H7 (cell line): ENCODE results near the gene ZNF292. TPM values are rescaled to one million over a fixed set of nuclear protein-coding genes. Genes with fewer than 3 reads are reported as not detected.
"Not testable (repeated sequence)": the region's sequence is repeated elsewhere in the genome, so short reads cannot be mapped to it uniquely, and the experiment has no call there.

Source experiments
- DNase-seq: peaks from one replicate; pipeline ENCODE4 v3.0.0; 2012
- H3K27me3 ChIP-seq: 2 replicates; pipeline ENCODE4 v1.6.0; 2011; ENCODE audit warnings: mild to moderate bottlenecking, low read length; ENCODE audit not compliant: control insufficient read depth, insufficient read depth
- H3K36me3 ChIP-seq: replicated peaks from 2 replicates; pipeline ENCODE4 v1.5.1; 2011; ENCODE audit warnings: low read length; ENCODE audit not compliant: control insufficient read depth, insufficient read depth
- H3K4me3 ChIP-seq: 2 replicates; pipeline ENCODE4 v1.5.1; 2011; ENCODE audit warnings: low read depth, mild to moderate bottlenecking, control low read depth, low read length, moderate library complexity; ENCODE audit not compliant: insufficient read depth
- total RNA-seq: library from RNA; depleted of rRNA; stranded (reverse); fragments of >200 nt; shearing (Covaris generic); gene quantifications from 2 replicates; pipeline ENCODE4 v1.2.3, GENCODE V29; 2014; rRNA removed

The ZNF292 gene
- 7.6 and 12.6 TPM in 2 replicates for total RNA-seq

- peaks cover 19% of the 10 kb centered on the region for H3K27me3 ChIP-seq
- peak within 1 kb of the TSS; percentile 90 for H3K4me3 ChIP-seq
- DNase-seq, result peak; percentile 91
- no peaks in the 10 kb centered on the region for H3K36me3 ChIP-seq
These were observed at the start of gene ZNF292 for GRCh38 chr6:87154993-87155841. Gene ZNF292 (plus strand): TSS chr6:87155565. CDS start chr6:87155592, 27 bp downstream.

GRCh38 chr6:87105823-87106222 is 49.5 kb upstream of the ZNF292 start:
- H3K4me3 ChIP-seq, result no peak overlapping the region
- no peak for DNase-seq
- no peaks in the 10 kb centered on the region for H3K27me3 ChIP-seq

DNA sequence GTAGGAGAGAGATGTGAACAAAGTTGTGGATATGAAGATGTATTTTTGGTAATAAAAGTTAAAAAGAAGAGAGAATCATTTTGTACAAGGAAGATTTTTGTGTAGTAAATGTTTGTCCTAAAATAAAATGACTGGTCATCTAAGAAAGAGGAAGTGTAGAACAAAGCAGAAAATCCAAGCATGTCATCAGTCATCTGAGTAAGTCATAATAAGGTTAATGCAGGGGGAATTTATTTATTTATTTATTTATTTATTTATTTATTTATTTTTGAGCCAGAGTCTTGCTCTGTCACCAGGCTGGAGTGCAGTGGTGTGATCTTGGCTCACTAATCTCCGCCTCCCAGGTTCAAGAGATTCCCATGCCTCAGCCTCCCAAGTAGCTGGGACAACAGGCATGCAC is 44.7 kb upstream of the ZNF292 start:
- H3K27me3 ChIP-seq, result no peaks in the 10 kb centered on the region
- H3K4me3 ChIP-seq, result no peak overlapping the region
- DNase-seq, result no peak
- H3K36me3 ChIP-seq, result no peaks in the 10 kb centered on the region

More at GRCh38 chr6:87105823-87106222, 49.5 kb upstream of the ZNF292 start:
- H3K36me3 ChIP-seq, result no peaks in the 10 kb centered on the region

- Histone ChIP-seq H3K36me3 (no peaks in the 10 kb centered on the region), H3K27me3 (no peaks in the 10 kb centered on the region), H3K4me3 (no peak overlapping the region)
- no peak for DNase-seq
These were observed 39.8 kb upstream of the ZNF292 start for GRCh38 chr6:87115402-87116135.

DNA sequence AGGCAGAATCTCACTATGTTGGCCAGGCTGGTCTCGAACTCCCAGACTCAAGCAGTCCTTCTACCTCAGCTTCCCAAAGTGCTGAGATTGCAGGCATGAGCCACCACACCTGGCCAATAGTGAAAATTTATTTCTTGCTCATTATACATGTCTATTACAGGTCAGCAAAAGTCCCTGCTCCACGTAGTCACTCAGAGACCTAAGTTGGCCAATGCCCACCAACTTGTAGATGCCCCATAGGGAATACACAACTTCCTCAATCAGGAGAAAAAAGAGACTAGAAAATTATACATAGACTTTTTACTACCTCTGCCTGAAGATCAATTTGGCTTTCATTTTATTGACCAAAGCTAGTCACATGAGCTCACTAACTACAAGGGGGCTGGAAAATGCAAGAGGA is 38.4 kb upstream of the ZNF292 start:
- H3K4me3 ChIP-seq, result no peak overlapping the region
- H3K27me3 ChIP-seq, result no peaks in the 10 kb centered on the region
- no peak for DNase-seq
- H3K36me3 ChIP-seq, result no peaks in the 10 kb centered on the region

- Histone ChIP-seq H3K4me3 (no peak overlapping the region), H3K36me3 (no peaks in the 10 kb centered on the region), H3K27me3 (no peaks in the 10 kb centered on the region)
- no peak for DNase-seq
These were observed 37.3 kb upstream of the ZNF292 start for GRCh38 chr6:87118054-87118453.

- peak; percentile 10 for DNase-seq
- Histone ChIP-seq H3K27me3 (no peaks in the 10 kb centered on the region), H3K36me3 (no peaks in the 10 kb centered on the region), H3K4me3 (peak overlapping the region; percentile 4; the same call in 1 of the 2 replicates)
These were observed 32.9 kb upstream of the ZNF292 start for GRCh38 chr6:87122477-87122876.

DNA sequence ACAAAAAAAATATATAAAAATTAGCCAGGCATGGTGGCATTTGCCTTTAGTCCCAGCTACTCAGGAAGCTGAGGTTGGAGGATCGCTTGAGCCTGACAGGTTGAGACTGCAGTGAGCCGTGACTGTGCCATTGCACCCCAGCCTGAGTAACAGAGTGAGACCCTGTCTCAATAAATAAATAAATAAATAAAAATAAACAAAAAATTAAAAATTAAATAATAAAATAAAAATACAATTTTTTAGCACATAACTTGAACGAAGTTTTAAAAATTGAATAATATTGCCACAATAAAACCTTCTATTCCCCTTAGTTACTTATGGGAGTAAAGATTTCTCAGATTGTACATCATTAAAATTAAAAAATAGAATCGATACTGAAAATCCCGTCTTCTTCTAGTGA is 31.3 kb upstream of the ZNF292 start:
- Histone ChIP-seq H3K4me3 (no peak overlapping the region), H3K36me3 (no peaks in the 10 kb centered on the region), H3K27me3 (no peaks in the 10 kb centered on the region)
- DNase-seq, result no peak

- H3K27me3 ChIP-seq, result no peaks in the 10 kb centered on the region
- no peak for DNase-seq
- H3K36me3 ChIP-seq, result no peaks in the 10 kb centered on the region
- no peak overlapping the region for H3K4me3 ChIP-seq
These were observed 28.9 kb upstream of the ZNF292 start for GRCh38 chr6:87126501-87126900.

DNA sequence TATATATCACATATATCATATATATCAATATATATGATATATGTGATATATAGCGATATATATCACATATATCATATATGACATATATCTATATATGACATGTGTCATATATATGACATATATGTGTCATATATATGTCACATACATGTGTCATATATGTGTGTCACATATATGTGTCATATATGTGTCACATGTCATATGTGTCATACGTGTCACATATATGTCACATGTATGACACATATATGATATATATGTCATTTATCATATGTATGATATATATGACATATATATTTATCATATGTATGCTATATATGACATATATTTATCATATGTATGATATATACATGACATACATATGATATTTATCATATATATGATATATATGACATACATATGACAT is 27.6 kb upstream of the ZNF292 start:
- Histone ChIP-seq H3K36me3 (no peaks in the 10 kb centered on the region), H3K27me3 (no peaks in the 10 kb centered on the region), H3K4me3 (no peak overlapping the region)
- no peak for DNase-seq

DNA sequence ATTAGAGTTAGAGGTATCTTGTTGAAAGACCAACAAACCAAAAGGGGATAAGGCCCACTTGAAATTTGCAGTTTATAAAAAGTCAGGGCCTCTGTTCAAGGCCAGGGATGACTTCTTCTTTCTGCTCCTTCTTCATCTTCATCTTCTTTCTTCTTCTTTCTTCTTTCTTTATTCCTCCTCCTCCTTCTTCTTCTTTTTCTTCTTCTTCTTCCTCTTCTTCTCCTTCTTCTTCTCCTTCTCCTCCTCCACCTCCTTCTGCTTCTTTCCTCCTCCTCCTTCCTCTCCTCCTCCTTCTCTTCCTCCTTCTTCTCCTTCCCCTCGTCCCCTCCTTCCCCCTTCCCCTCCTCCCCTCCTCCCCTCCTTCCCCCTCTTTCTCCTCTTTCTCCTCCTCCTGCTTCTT is 18.4 kb upstream of the ZNF292 start:
- H3K36me3 ChIP-seq, result no peaks in the 10 kb centered on the region
- H3K4me3 ChIP-seq, result no peak overlapping the region
- DNase-seq, result no peak
- no peaks in the 10 kb centered on the region for H3K27me3 ChIP-seq

DNA sequence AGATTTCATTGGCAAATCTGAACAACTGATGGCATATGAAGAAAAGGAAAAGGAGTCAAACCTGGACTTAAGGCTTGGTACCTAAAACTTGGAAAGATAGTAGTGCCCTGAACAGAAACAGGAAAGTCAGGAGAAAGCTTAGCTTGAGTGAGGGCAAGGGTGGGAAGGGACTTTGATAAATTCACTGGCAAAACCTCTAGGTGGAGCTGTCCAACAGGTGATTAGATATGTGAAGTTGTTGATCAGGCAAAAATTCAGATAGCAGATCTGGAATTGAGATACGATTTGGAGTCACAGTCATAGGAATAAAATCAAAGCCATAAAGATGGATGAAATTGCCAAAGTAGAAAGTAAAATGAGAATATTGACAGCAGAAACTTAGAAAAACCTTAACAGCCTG is 16.1 kb upstream of the ZNF292 start:
- H3K36me3 ChIP-seq, result no peaks in the 10 kb centered on the region
- no peaks in the 10 kb centered on the region for H3K27me3 ChIP-seq
- no peak overlapping the region for H3K4me3 ChIP-seq
- DNase-seq, result peak; percentile 57

DNA sequence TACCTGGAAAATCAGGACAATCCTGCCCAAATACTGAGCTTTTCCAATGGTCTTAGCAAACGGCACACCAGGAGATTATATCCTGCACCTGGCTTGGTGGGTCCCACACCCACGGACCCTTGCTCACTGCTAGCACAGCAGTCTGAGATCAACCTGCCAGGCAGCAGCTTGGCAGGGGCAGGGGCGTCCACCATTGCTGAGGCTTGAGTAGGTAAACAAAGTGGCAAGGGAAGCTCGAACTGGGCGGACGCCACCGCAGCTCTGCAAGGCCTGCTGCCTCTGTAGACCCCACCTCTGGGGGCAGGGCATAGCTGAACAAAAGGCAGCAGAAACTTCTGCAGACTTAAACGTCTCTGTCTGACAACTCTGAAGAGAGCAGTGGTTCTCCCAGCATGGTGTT is 15.4 kb upstream of the ZNF292 start:
- H3K4me3 ChIP-seq, H3K36me3 ChIP-seq, DNase-seq: not testable (repeated sequence)

DNA sequence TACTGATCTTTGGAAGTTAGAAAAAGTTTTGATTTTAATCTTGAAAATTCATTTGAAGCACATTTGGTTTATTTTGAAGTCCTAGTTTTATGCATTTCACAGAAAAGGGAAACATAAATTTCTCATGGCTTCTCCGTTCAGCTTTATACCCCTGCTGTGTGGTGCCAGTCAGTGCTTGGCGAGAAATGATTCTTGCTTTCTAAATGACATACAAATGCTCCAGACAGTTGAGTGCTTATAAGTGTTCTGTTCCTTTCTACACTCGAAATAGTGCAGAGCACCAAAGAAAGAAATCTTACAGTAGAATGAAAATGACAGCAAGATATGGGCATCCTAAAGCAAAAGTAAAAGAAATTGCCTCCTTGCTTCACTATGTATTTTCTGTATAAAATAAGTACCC is 9.0 kb upstream of the ZNF292 start:
- H3K36me3 ChIP-seq, result no peaks in the 10 kb centered on the region
- no peak for DNase-seq
- H3K27me3 ChIP-seq, result no peaks in the 10 kb centered on the region; the same call in 1 of the 2 replicates
- H3K4me3 ChIP-seq, result no peak overlapping the region

More for the DNA sequence above, 15.4 kb upstream of the ZNF292 start:
- H3K27me3 ChIP-seq, result not testable (repeated sequence)

DNA sequence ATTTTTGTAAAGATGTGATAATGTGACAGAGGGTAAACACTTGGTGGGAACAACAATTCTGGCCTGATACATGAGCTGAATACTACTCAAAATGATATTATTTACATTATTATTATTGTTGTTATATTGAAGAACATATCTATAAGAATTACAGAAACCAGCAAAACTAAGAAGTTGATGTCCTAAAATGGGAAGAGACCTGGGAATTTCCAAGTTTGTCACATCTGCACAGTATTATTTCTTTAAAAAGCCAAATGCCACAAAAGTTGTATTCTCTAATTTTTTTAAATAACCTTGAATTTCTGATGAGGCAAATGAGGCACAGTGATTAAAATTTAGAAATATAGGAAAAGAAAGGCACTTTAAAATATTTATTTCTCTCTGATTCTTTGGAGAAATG is 5.0 kb upstream of the ZNF292 start:
- H3K4me3 ChIP-seq, result no peak overlapping the region
- peaks cover 19% of the 10 kb centered on the region for H3K27me3 ChIP-seq
- no peak for DNase-seq
- no peaks in the 10 kb centered on the region for H3K36me3 ChIP-seq
